ENCODE results near the gene RAB4B.

- TF ChIP-seq CTCF (conservative IDR thresholded peaks at IDR 0.05; ENCODE audit: low read depth in 2 of 2) (no peak), EZH2 (IDR thresholded peaks at IDR 0.05; ENCODE audit: low read depth, unreplicated experiment) (no peak), CREB1 (CRISPR knock-in tag; IDR thresholded peaks at IDR 0.05; ENCODE audit: low read depth) (no peak), POLR2AphosphoS5 (IDR thresholded peaks at IDR 0.05; ENCODE audit: low read depth) (no peak)
Observed at GRCh38 chr19:40809358-40810086, 31.5 kb downstream of the RAB4B start.
